Measurements from ENCODE around the gene FCER2. TPM values are rescaled to one million over a fixed set of nuclear protein-coding genes. Genes with fewer than 3 reads are reported as not detected.

Gene FCER2
- total RNA-seq, 2 experiments from 2014 or later: 3.0 to 3.7 TPM

GRCh38 chr19:7734220-7735203, 32.6 kb upstream of the FCER2 start:
- ATAC-seq: no peak
- DNase-seq: no peak
- Mint-ChIP-seq H3K36me3 (ENCODE audit: low read depth) (no peaks in the 10 kb centered on the region), H3K4me1 (ENCODE audit: low read depth) (peaks cover 11% of the 10 kb centered on the region), H3K9me3 (no peaks in the 10 kb centered on the region), H3K4me3 (no peak overlapping the region), H3K27ac (no peak overlapping the region), H3K27me3 (peaks cover 17% of the 10 kb centered on the region)
- intact Hi-C loops (cut with micrococcal nuclease): no loop called here
- TF ChIP-seq CTCF (IDR thresholded peaks at IDR 0.05): no peak
- ChIA-PET POLR2A (no interaction called here), CTCF (no interaction called here)

GRCh38 chr19:7733376-7733775, 31.4 kb upstream of the FCER2 start:
- Mint-ChIP-seq H3K27me3 (peaks cover 29% of the 10 kb centered on the region), H3K4me1 (ENCODE audit: low read depth) (peaks cover 11% of the 10 kb centered on the region), H3K9me3 (no peaks in the 10 kb centered on the region), H3K27ac (no peak overlapping the region), H3K4me3 (no peak overlapping the region), H3K36me3 (ENCODE audit: low read depth) (no peaks in the 10 kb centered on the region)
- intact Hi-C loops (cut with micrococcal nuclease): no loop called here
- ATAC-seq (no peak), DNase-seq (no peak)
- POLR2A ChIA-PET: no interaction called here
- no peak for TF ChIP-seq CTCF (IDR thresholded peaks at IDR 0.05)
- CTCF ChIA-PET: no interaction called here

GRCh38 chr19:7732045-7732444, 30.1 kb upstream of the FCER2 start, which contains the start of gene CLEC4G:
Gene CLEC4G, minus strand, starts transcription at chr19:7732110. Its CDS starts 8 bp downstream, at chr19:7732102.
- ATAC-seq: no peak
- Mint-ChIP-seq H3K4me3 (no peak within 1 kb of the TSS), H3K4me1 (ENCODE audit: low read depth) (peaks cover 8% of the 10 kb centered on the region), H3K9me3 (no peaks in the 10 kb centered on the region), H3K27ac (no peak within 1 kb of the TSS), H3K27me3 (peaks cover 37% of the 10 kb centered on the region), H3K36me3 (ENCODE audit: low read depth) (no peaks in the 10 kb centered on the region)
- no peak for TF ChIP-seq CTCF (IDR thresholded peaks at IDR 0.05)
- POLR2A ChIA-PET: no interaction called here
- CTCF ChIA-PET: no interaction called here
- no peak for DNase-seq
- intact Hi-C loops (cut with micrococcal nuclease): no loop called here

- intact Hi-C loops (cut with micrococcal nuclease): no loop called here
- DNase-seq (no peak), ATAC-seq (no peak)
- ChIA-PET CTCF (no interaction called here), POLR2A (interaction anchor here (0.6 kb wide), 1 partner anchor 12 kb away, joined by 3 read pairs; no protein-coding TSS in a partner anchor)
- Mint-ChIP-seq H3K27me3 (peaks cover 39% of the 10 kb centered on the region), H3K9me3 (no peaks in the 10 kb centered on the region), H3K27ac (no peak overlapping the region), H3K36me3 (ENCODE audit: low read depth) (no peaks in the 10 kb centered on the region), H3K4me3 (no peak overlapping the region), H3K4me1 (ENCODE audit: low read depth) (peaks cover 8% of the 10 kb centered on the region)
- TF ChIP-seq CTCF (IDR thresholded peaks at IDR 0.05): no peak
Measured at GRCh38 chr19:7731615-7732014, 29.7 kb upstream of the FCER2 start.

GRCh38 chr19:7731218-7731595, 29.3 kb upstream of the FCER2 start:
- H3K27me3 Mint-ChIP-seq: peaks cover 41% of the 10 kb centered on the region

More at GRCh38 chr19:7731218-7731595, 29.3 kb upstream of the FCER2 start:
- ATAC-seq (no peak), DNase-seq (no peak)
- H3K4me1 Mint-ChIP-seq (ENCODE audit: low read depth): peaks cover 8% of the 10 kb centered on the region
- ChIA-PET POLR2A (interaction anchor here (0.6 kb wide), 1 partner anchor 11 kb away, joined by 3 read pairs; no protein-coding TSS in a partner anchor), CTCF (no interaction called here)
- H3K36me3 Mint-ChIP-seq (ENCODE audit: low read depth): no peaks in the 10 kb centered on the region
- no peak overlapping the region for H3K4me3 Mint-ChIP-seq
- intact Hi-C loops (cut with micrococcal nuclease): no loop called here
- H3K9me3 Mint-ChIP-seq: no peaks in the 10 kb centered on the region
- no peak overlapping the region for H3K27ac Mint-ChIP-seq
- no peak for TF ChIP-seq CTCF (IDR thresholded peaks at IDR 0.05)

Data from activated CD8-positive, alpha-beta T cell treated with anti-CD3 and anti-CD28 coated beads for 36 hours (primary cell).